ENCODE results near the gene KDM8.

Gene KDM8

GRCh38 chr16:27215660-27216059, 12.3 kb downstream of the KDM8 start:
- DNase-seq (ENCODE audit: low read depth in 2 of 2): no peak

DNA sequence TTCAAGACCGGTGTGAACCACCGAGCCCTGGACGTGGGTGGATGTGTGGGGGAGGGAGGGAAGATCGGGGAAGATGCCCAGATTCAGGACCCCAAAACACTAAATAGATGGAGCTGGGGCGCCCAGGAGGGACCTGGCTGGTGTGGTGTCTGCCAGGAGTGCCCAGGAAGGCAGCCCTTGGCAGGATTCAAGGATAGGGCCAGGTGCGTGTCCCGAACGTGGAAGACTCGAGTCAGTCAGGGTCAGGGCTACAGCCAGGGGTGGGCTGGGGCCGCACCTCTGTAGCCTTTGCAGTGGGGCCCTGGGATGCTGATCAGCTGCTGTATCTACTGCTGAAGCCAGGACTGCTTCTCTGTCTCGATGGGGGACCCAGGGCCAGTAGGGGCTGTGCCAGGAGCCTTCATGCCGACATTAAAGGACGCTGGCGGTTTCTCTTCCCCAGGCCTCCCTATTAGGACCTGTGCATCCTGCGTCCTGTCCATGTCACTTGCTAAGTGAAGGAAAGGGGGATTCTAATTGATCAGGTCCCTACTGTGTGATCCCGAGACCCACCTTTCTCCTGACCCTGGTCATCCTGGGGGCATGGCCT, 13.1 kb downstream of the KDM8 start:
- no peak for DNase-seq (ENCODE audit: low read depth in 2 of 2)

- DNase-seq (ENCODE audit: low read depth in 2 of 2): no peak
Observed at GRCh38 chr16:27217256-27217655, 13.9 kb downstream of the KDM8 start.

- no peak for DNase-seq (ENCODE audit: low read depth in 2 of 2)
Observed at GRCh38 chr16:27218756-27219155, 15.4 kb downstream of the KDM8 start.

DNA sequence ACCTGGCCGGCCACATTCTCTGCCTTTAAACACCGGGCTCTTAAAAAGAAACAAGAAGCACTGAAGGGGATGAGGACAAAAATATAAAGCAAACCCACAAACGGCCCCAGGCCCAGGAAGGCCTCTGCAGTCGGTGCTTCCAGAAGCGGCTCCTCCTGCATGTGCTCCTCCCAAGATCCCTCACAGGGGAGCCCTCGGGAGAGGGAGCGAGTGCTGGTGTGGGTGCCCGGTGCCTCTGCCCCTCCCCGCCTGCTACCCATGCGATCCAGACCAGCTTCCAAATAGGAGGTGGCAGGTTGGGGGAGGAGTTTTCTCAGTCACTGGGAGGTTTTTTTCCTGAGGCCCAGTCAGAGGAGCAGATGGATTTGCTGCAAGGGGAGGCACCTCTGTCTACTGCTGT, 15.8 kb downstream of the KDM8 start:
- DNase-seq (ENCODE audit: low read depth in 2 of 2): no peak

- no peak for DNase-seq (ENCODE audit: low read depth in 2 of 2)
Observed at GRCh38 chr16:27220120-27220519, 16.8 kb downstream of the KDM8 start.

- no peak for DNase-seq (ENCODE audit: low read depth in 2 of 2)
Observed at GRCh38 chr16:27220527-27220926, 17.2 kb downstream of the KDM8 start.

GRCh38 chr16:27220991-27221390, 17.7 kb downstream of the KDM8 start:
- DNase-seq (ENCODE audit: low read depth in 2 of 2): no peak

- no peak for DNase-seq (ENCODE audit: low read depth in 2 of 2)
Observed at GRCh38 chr16:27221576-27222248, 18.4 kb downstream of the KDM8 start.

GRCh38 chr16:27222249-27223225, 19.2 kb downstream of the KDM8 start:
- DNase-seq (ENCODE audit: low read depth in 2 of 2): no peak

DNA sequence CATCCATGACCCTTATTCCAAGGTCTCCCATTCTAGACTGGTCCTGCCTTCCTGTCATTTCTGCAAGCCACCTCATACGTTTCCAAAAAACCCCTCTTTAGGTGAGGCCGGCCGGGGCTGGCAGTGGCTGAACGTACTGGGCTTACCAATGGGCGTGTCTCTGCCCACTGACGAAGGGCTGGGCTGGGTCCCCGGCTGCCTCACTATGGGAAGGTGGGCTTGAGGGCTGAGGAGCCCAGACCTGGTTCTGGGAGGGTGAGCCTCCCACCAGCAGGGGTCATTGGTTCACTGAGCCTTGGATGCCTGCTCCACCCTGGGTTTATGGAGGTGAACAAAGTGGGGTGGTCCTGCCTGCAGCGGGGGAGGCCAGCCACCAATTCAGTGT, 19.9 kb downstream of the KDM8 start:
- no peak for DNase-seq (ENCODE audit: low read depth in 2 of 2)

DNA sequence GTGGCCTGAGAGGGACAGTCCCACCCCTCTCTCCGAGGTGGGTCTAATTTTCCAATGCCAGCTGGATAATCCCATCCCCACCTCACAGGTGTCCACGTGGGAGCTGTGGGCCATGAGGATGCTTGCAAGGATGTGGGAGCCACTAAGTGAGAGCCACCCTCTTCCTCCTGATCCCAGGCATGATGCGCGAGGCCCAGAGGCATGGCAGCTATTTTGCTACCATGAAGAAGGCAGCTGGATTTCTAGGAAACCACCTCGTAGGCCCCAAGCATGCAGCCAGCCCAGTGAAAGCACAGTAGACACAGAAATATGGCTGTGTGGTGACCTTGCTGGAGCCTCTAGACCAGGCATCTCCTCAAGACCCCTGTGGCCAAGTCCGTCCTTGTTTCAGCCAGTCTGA, 20.4 kb downstream of the KDM8 start:
- DNase-seq (ENCODE audit: low read depth in 2 of 2): no peak

- no peak for DNase-seq (ENCODE audit: low read depth in 2 of 2)
Observed at GRCh38 chr16:27224271-27224737, 21.0 kb downstream of the KDM8 start.

DNA sequence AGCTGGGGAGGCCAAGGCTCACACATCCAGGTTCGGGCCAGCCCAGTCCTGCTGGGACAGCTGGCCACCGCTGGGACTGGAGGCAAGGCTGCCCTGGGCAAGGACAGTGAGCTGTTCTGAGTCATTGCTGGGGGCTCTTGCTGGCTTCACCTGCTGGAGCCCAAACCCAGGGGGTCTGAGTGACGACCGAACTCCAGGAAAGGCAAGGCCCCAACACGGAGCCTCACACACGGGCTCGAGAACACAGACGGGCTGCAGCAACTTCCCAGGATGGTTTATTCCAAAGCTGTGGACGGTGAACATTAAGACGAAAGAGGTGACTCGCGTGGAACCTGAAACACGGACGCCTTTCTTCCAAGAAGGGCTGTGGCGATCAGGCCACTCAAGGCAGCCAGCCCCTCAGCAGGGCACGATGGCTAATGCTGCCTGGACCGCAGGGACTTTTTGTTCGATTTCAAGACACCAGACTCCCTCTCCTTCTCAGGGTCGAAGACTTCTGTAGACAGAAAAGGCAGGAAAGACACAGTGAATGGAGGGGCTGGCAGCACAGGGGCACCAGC, 21.5 kb downstream of the KDM8 start:
- no peak for DNase-seq (ENCODE audit: low read depth in 2 of 2)

DNA sequence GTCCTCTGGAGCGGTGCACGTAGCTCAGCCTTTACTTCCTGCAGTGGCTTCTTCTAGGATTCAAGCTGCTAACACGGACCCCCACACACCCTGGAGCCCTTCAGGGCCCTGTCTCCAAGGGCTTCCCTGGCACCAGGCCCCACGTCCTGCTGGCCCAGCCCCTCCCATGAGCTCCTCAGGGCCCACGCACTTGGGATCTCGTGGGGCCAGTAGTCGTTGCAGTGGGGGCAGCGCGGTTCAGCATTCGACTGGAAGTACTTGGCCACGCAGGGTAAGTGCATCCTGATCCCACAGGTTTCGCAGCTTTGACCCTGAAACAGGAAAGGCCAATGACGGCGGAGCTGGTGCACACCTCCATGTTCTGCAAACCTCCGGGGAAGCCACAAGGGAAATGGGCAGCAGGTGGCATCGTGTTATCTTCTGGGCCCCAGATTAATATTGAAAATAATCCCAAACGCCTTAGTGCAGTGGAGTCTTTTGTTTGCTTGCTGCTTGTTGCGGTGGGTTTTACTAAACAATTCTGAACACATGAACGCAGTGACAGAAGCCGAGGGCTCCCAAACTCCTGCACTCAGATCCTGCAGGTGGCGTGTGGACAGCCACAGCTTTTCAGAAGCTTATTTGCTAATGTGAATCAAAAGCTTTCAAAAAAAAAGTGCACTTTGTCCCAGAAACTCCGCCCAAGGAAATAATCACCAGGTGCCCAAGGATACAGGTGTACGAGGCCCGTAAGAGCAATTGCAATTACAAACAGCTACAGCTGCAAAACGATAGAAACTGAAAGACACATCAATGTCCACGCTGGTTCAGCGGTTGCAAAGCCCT, 22.4 kb downstream of the KDM8 start:
- no peak for DNase-seq (ENCODE audit: low read depth in 2 of 2)

DNA sequence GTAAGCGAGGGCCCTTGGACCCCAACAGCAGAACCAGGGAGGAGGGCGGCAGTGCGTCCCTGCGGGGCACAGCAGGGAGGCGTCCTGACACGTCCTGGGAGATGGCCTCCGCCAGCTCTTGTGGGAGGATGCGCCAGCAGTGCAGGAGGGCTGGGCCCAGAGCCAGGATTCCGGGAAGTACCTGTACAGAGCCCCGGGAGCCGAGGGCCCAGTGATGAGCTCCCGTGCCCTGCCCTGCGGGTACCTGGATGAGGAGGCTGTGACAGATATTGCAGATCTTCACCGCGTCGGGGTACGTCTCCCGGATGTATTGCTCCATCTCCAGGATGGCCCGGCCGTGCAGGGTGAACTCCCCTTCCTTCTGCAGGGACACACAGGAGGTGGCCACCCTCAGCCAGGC, 23.1 kb downstream of the KDM8 start:
- no peak for DNase-seq (ENCODE audit: low read depth in 2 of 2)

- DNase-seq (ENCODE audit: low read depth in 2 of 2): no peak
Observed at GRCh38 chr16:27226976-27227705, 23.8 kb downstream of the KDM8 start.

- DNase-seq (ENCODE audit: low read depth in 2 of 2): no peak
Observed at GRCh38 chr16:27228045-27228444, 24.7 kb downstream of the KDM8 start.

GRCh38 chr16:27228621-27229501, 25.5 kb downstream of the KDM8 start:
- DNase-seq (ENCODE audit: low read depth in 2 of 2): no peak
